Measurements from ENCODE around the gene PHTF2.

The PHTF2 gene

DNA sequence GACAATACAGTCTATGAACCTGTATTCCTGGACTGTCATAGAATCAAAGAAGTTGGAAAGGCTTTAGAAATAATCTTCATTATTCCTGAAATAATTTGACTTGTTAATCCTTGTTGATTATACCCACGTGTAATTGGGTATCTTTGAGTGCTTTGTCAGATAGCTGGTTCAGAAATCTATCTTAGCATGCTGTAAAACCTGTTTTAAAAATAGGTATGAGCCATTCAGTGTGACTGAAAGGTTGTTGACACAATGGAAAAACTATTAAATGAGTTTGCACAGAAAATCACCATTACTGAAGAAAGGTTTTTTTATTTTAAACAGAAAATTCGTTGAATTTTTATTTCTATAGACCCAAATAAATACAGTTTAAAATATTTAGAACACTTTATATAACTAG, 38.7 kb downstream of the PHTF2 start:
- TF ChIP-seq, protein P1, sequence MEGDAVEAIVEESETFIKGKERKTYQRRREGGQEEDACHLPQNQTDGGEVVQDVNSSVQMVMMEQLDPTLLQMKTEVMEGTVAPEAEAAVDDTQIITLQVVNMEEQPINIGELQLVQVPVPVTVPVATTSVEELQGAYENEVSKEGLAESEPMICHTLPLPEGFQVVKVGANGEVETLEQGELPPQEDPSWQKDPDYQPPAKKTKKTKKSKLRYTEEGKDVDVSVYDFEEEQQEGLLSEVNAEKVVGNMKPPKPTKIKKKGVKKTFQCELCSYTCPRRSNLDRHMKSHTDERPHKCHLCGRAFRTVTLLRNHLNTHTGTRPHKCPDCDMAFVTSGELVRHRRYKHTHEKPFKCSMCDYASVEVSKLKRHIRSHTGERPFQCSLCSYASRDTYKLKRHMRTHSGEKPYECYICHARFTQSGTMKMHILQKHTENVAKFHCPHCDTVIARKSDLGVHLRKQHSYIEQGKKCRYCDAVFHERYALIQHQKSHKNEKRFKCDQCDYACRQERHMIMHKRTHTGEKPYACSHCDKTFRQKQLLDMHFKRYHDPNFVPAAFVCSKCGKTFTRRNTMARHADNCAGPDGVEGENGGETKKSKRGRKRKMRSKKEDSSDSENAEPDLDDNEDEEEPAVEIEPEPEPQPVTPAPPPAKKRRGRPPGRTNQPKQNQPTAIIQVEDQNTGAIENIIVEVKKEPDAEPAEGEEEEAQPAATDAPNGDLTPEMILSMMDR (conservative IDR thresholded peaks at IDR 0.05; ENCODE audit: low read length), result no peak

DNA sequence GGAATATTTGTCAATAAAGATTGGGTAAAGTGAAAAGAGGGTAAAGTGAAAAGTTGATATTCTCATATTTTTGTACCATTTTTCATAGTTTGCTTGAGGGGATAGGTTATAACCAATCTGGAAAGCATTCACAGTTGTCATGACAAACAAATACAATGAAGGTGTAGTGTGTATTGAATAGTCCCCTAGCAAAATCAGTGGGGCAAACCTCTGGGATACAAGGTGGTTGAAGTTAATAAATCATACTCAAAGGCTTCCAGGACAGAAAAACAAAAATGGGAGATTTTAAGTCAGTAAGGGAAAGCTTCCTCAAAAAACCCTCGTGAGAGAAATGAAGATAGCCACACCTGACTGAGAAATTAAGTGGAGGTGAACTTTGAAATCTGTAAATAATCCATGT, 39.4 kb downstream of the PHTF2 start:
- DNase-seq (ENCODE audit: low read depth), result no peak
- TF ChIP-seq, protein P1 (conservative IDR thresholded peaks at IDR 0.05; ENCODE audit: low read length), result no peak
- no peak overlapping the region for H3K4me3 ChIP-seq (ENCODE audit: low read length)

More for the DNA sequence above, 38.7 kb downstream of the PHTF2 start:
- no peak overlapping the region for H3K4me3 ChIP-seq (ENCODE audit: low read length)
- DNase-seq (ENCODE audit: low read depth), result no peak

DNA sequence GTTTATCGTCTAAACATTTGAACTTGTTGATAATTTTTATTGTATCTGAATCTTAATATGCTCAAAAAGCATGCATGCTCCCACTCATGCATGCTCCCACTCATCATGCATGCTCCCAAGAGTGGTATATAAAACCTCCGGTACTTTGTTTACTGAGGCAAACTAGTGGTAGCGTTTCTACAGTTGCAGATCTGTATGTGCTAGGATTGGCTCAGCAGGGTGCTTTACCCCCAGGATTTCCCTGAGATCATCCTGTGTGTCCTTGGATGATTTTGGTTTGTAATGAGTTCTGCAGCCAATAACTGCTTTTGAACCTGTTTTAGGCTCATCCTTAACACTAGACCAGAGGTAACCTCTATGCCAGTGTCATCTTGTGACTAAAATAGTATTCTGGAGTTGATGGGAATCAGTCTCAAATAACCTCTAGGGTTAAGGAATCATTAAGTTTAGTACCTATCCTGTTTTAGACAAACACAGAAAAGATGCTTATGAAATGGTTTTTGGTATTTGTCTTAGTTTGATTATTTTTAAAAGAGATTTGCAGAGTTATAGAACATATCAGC, 40.4 kb downstream of the PHTF2 start:
- no peak for DNase-seq (ENCODE audit: low read depth)
- TF ChIP-seq, protein P1 (conservative IDR thresholded peaks at IDR 0.05; ENCODE audit: low read length), result no peak
- no peak overlapping the region for H3K4me3 ChIP-seq (ENCODE audit: low read length)

DNA sequence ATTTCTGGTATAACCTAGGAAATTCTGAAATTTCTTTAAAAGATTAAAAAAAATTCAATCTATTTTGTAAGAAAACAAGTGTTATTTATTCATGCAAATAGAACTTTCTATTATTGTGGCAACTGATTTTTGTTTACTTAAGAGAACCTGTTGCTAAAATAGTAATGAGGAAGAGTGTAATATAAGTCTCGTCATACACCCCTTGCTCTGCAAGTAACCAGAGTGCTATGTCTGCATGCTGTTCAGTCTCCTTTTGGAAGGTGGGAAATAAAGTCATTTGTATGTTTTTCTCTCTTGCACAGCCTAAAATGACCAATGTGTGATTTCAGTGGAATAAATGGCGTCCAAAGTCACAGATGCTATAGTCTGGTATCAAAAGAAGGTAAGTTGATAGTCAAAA, 41.3 kb downstream of the PHTF2 start:
- H3K4me3 ChIP-seq (ENCODE audit: low read length), result no peak overlapping the region

DNA sequence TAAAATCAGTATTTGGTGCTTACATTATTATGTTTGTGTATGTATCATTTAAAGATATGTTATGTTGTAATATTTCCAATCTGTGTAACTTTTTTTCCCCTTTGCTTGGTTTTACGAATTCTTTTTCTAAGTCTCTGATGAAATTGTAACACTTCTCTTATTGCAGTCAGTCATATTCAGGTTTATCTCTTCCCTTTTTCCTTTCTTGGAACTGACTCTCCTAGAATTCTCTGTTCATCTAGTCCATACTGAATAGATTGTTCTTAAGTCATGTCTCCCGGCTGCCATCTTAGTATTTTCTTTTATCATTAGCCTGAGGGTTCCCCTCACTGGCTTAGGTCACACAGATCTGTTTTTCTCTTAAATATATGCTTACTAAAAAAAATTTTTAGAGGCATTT, 44.6 kb downstream of the PHTF2 start:
- no peak overlapping the region for H3K4me3 ChIP-seq (ENCODE audit: low read length)
- DNase-seq (ENCODE audit: low read depth), result no peak
- TF ChIP-seq, protein P1 (conservative IDR thresholded peaks at IDR 0.05; ENCODE audit: low read length), result no peak

More for the DNA sequence above, 41.3 kb downstream of the PHTF2 start:
- no peak for DNase-seq (ENCODE audit: low read depth)
- TF ChIP-seq, protein P1 (conservative IDR thresholded peaks at IDR 0.05; ENCODE audit: low read length), result no peak

DNA sequence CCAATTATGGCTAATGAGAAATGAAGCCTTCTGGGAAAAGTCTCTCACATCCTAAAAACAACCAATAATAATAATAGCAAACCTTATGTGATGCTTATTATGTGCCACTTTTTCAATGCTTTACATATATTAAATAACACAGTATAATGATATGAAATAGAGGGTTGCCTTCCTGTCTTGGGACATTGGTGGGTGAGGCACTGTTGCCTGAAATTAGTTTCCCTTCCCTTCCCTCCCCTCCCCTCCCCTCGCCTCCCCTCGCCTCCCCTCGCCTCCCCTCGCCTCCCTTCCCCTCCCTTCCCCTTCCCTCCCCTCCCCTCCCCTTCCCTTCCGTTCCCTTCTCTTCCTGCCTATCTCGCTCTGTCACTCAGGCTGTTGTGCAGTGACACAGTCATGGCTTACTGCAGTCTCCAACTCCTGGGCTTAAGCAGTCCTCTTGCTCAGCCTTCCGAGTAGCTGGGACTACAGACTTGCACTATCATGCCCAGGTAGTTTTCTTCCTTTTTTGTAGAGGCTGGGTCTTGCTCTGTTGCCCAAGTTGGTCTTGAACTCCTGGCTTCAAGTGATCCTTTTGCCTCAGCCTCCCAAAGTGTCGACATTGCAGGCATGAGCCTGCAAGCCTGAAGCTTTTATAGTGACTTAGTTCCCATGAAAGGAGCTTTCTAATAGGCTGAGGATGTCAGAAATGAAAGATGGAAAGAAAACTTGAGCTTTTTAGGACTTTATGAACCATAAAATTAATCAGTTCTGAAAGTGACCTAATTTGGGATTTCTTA, 47.9 kb downstream of the PHTF2 start:
- TF ChIP-seq, protein P1 (conservative IDR thresholded peaks at IDR 0.05; ENCODE audit: low read length), result no peak
- no peak for DNase-seq (ENCODE audit: low read depth)

More for the DNA sequence above, 47.9 kb downstream of the PHTF2 start:
- H3K4me3 ChIP-seq (ENCODE audit: low read length), result no peak overlapping the region
